Left ventricle myocardium inferior (tissue), 1 donor: ENCODE data around the gene CLCN4. TPM values are rescaled to one million over a fixed set of nuclear protein-coding genes. Genes with fewer than 3 reads are reported as not detected.

Experiments used
- DNase-seq: peaks from one replicate; pipeline ENCODE4 v3.0.0-alpha.2; 2020
- H3K27ac ChIP-seq: fragments of 200-600 bp; replicated peaks from 2 replicates; pipeline ENCODE4 v1.8.0; 2021
- H3K27me3 ChIP-seq: fragments of 200-600 bp; 2 replicates; pipeline ENCODE4 v1.8.0; 2021; ENCODE audit warnings: low read depth
- H3K36me3 ChIP-seq: fragments of 200-600 bp; 2 replicates; pipeline ENCODE4 v1.8.0; 2021
- H3K4me1 ChIP-seq: fragments of 200-600 bp; 2 replicates; pipeline ENCODE4 v1.8.0; 2021
- H3K4me3 ChIP-seq: fragments of 200-600 bp; 2 replicates; pipeline ENCODE4 v1.8.0; 2021; ENCODE audit warnings: mild to moderate bottlenecking, moderate library complexity
- H3K9me3 ChIP-seq: fragments of 200-600 bp; replicated peaks from 2 replicates; pipeline ENCODE4 v1.8.0; 2021
- intact Hi-C: fragments of 100-400 bp; cut with micrococcal nuclease; formaldehyde crosslinking; loops from one replicate; pipeline ENCODE4 v1.11.0; 2022
- total RNA-seq: library from RNA; stranded (reverse); fragmentation: NEBNext Ultra II Directional; extraction: Animal tissue kit (Norgen Biotek cat#: 25700); gene quantifications from one replicate; pipeline ENCODE4 v1.2.1, GENCODE V29; 2021
- TF ChIP-seq, protein P1 (sequence below): fragments of 200-600 bp; IDR thresholded peaks from 2 replicates; pipeline ENCODE4 v1.8.0; 2021; ENCODE audit warnings: antibody characterized with exemption, mild to moderate bottlenecking, borderline replicate concordance
- donor health status: DM: no; HTN: yes; CAD: no; lungs with severe emphysema.

The CLCN4 gene
- total RNA-seq, 1 donor from 2014 or later, result 36.1 TPM

DNA sequence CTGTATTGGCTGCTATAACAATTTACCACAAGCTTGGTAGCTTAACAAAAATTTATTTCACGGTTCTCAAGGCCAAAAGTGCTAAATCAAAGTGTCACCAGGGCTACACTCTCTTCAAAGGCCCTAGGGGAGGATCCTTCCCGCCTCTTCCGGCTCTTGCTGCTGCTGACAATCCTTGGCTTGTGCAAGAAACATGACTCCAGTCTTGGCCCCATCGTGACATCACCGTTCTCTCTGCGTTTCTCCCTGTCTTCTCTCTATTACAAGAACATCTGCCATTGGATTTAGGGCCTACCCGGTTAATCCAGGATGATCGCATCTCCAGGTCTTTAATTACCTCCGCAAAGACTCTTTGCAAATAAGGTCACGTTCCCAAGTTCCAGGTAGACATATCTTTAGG lies 10.4 kb upstream of the CLCN4 start:
- TF ChIP-seq, protein P1, sequence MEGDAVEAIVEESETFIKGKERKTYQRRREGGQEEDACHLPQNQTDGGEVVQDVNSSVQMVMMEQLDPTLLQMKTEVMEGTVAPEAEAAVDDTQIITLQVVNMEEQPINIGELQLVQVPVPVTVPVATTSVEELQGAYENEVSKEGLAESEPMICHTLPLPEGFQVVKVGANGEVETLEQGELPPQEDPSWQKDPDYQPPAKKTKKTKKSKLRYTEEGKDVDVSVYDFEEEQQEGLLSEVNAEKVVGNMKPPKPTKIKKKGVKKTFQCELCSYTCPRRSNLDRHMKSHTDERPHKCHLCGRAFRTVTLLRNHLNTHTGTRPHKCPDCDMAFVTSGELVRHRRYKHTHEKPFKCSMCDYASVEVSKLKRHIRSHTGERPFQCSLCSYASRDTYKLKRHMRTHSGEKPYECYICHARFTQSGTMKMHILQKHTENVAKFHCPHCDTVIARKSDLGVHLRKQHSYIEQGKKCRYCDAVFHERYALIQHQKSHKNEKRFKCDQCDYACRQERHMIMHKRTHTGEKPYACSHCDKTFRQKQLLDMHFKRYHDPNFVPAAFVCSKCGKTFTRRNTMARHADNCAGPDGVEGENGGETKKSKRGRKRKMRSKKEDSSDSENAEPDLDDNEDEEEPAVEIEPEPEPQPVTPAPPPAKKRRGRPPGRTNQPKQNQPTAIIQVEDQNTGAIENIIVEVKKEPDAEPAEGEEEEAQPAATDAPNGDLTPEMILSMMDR, result no peak
- no peaks in the 10 kb centered on the region for H3K27me3 ChIP-seq
- no peak for DNase-seq
- no peak overlapping the region for H3K27ac ChIP-seq
- H3K4me3 ChIP-seq, result no peak overlapping the region
- H3K36me3 ChIP-seq, result peaks cover 19% of the 10 kb centered on the region
- intact Hi-C loops, result no loop called here
- no peaks in the 10 kb centered on the region for H3K4me1 ChIP-seq
- H3K9me3 ChIP-seq, result no peaks in the 10 kb centered on the region

DNA sequence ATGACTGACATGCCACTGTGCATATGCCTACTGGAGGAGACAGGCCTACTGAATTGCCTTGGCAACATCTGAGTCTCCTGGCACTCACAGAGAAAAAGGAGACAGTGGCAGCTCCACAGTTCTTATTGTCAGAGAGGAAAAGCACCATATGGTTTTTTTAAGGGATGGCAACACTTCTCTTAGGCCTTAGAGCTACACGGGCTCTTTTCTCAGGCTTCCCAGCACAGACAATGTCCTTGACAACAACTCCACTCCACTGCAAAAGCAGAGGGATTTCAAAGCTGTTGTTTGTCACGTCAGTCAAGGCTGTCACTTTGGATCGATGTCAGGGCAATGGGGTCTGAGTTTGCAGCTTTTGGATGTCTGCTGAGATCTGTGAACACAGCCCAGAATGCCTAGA lies 4.7 kb upstream of the CLCN4 start:
- no peak for DNase-seq
- intact Hi-C loops, result no loop called here
- Histone ChIP-seq H3K9me3 (no peaks in the 10 kb centered on the region), H3K4me1 (no peaks in the 10 kb centered on the region), H3K27me3 (no peaks in the 10 kb centered on the region), H3K27ac (no peak overlapping the region), H3K36me3 (no peaks in the 10 kb centered on the region), H3K4me3 (no peak overlapping the region)
- TF ChIP-seq, protein P1, result no peak

DNA sequence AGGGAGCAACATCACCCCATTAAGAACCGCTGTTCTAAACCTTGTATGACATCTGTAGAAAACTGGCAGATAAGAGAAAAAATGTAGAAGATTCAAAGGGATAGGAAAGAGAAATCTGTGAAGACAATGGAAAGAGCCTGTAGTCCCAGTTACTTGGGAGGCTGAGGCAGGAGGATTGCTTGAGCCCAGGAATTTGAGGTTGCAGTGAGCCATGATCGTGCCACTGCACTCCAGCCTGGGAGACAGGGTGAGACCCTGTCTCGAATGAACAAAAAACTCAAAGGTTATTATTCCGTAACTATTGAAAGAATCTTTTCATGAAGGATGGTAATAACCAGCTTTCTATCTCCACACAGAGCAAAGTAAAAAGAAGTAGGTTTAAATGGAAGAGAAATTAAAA lies 1.6 kb upstream of the CLCN4 start:
- no peak for DNase-seq
- no peak overlapping the region for H3K4me3 ChIP-seq
- no peaks in the 10 kb centered on the region for H3K27me3 ChIP-seq
- H3K36me3 ChIP-seq, result no peaks in the 10 kb centered on the region
- intact Hi-C loops, result no loop called here
- TF ChIP-seq, protein P1, result no peak
- no peak overlapping the region for H3K27ac ChIP-seq
- no peaks in the 10 kb centered on the region for H3K9me3 ChIP-seq
- H3K4me1 ChIP-seq, result peaks cover 12% of the 10 kb centered on the region

DNA sequence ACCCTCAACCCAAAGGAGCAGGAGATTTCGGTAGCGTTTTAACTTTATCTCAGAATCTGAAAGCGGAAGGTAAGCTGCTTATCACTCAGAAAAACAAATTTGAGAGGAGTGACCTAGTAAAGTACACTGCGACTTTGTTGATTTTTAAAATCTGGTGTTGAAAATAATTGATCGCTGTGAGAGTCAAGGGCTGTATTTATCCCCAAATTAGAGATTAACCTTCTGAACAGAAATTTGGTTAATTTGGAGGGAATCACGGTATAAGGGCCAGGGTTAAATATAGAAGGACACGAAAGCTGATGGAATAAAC lies 212 bp downstream of the CLCN4 start:
- Histone ChIP-seq H3K9me3 (no peaks in the 10 kb centered on the region), H3K4me1 (peaks cover 12% of the 10 kb centered on the region), H3K4me3 (peak overlapping the region; percentile 59), H3K27ac (peak overlapping the region; percentile 80), H3K36me3 (no peaks in the 10 kb centered on the region), H3K27me3 (no peaks in the 10 kb centered on the region)
- DNase-seq, result no peak
- intact Hi-C loops, result no loop called here
- TF ChIP-seq, protein P1, result no peak

DNA sequence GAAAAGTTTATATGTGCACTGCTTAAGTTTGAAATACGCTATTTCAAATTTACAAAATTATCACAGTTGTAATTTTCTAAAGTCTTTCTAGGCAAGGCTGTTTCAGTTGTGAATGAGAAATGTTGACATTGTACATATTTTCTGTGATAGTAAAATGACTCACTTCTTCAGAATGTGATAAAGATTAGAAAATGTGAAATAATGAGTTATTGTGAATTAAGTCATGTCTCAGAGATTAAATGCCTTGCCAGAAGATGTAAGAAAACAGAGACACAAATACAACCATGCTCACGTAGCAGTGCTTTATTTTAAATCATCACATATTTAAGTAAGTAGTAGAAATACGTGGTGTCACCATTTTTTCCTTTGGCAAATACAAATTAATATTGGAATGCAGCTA lies 768 bp downstream of the CLCN4 start:
- Histone ChIP-seq H3K36me3 (no peaks in the 10 kb centered on the region), H3K27ac (peak overlapping the region; percentile 80), H3K27me3 (no peaks in the 10 kb centered on the region), H3K4me3 (peak overlapping the region; percentile 59), H3K4me1 (peaks cover 12% of the 10 kb centered on the region), H3K9me3 (no peaks in the 10 kb centered on the region)
- TF ChIP-seq, protein P1, result no peak
- intact Hi-C loops, result no loop called here
- no peak for DNase-seq
